Gastrocnemius medialis (tissue), 4 donors: ENCODE data around the gene KDM2B.

Experiments used
- POLR2A ChIP-seq, 2 donors: fragments of 450-650 bp; IDR thresholded peaks; one replicate each; pipeline ENCODE4 v1.6.1; 2017; ENCODE audit warnings: antibody characterized with exemption in 2 of 2, mild to moderate bottlenecking in 2 of 2, moderate library complexity in 2 of 2
- TF ChIP-seq, protein P1 (sequence below), 5 experiments: fragments of 450-650 bp in 3 of 5; fragments of 200-600 bp in 2 of 5; sonication (generic) in 2 of 5; IDR thresholded peaks in 4 of 5; conservative IDR thresholded peaks in 1 of 5; 1 replicate in 4 of 5; 2 replicates in 1 of 5; pipeline ENCODE4 v1.5.1; 2016 to 2019; ENCODE audit warnings: antibody characterized with exemption in 5 of 5, mild to moderate bottlenecking in 3 of 5, moderate library complexity in 3 of 5

DNA sequence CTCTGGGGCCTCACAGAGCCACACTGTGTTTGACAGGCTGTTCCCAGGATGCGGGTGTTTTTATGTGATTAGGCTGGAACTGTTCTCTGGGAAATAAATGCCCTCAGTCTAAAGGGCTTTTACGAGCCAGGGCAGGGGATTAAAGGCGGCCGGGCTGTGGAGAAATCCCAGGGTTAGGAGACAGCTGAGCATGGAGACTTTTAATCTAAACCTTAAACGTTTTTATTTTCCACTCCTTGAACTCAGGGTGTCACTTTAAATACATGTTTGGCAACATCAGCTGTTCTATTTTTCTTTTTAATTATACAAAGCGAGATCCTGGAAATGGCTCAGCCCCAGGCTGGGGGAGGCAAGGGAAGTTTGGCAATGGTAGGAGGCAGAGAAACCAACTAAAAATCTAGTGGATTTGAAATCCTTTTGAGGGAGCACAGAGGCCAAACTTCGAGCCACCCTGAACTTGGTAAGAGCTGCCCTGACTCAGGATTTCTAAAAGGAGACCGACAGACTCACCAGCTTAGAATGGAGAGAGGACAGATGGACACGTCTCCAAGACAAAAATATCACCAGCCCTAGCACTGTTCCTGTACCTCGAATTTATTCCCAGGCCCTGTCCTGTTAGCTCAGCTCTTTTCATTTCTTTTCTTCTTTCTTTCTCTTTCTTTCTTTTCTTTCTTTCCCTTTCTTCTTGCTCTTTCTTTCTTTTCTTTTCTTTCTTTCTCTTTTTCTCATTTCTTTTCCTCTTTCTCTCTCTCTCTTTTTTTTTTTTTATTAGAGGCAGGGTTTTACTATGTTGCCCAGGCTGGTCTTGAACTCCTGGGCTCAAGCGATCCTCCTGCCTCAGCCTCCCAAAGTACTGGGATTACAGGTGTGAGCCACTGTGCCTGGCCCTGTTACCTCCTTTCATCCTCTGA, 29.7 kb upstream of the KDM2B start:
- TF ChIP-seq, protein P1, sequence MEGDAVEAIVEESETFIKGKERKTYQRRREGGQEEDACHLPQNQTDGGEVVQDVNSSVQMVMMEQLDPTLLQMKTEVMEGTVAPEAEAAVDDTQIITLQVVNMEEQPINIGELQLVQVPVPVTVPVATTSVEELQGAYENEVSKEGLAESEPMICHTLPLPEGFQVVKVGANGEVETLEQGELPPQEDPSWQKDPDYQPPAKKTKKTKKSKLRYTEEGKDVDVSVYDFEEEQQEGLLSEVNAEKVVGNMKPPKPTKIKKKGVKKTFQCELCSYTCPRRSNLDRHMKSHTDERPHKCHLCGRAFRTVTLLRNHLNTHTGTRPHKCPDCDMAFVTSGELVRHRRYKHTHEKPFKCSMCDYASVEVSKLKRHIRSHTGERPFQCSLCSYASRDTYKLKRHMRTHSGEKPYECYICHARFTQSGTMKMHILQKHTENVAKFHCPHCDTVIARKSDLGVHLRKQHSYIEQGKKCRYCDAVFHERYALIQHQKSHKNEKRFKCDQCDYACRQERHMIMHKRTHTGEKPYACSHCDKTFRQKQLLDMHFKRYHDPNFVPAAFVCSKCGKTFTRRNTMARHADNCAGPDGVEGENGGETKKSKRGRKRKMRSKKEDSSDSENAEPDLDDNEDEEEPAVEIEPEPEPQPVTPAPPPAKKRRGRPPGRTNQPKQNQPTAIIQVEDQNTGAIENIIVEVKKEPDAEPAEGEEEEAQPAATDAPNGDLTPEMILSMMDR (IDR thresholded peaks at IDR 0.05 in 4 of 5, conservative IDR thresholded peaks at IDR 0.05 in 1 of 5) = no peak
- TF ChIP-seq POLR2A (IDR thresholded peaks at IDR 0.05) = no peak
